NK-92 (cell line): ENCODE measurements around the gene RABGAP1.
"Not testable (repeated sequence)": the region's sequence is repeated elsewhere in the genome, so short reads cannot be mapped to it uniquely, and the experiment has no call there.

Experiments used
- DNase-seq: peaks from one replicate; lab custom pipeline; 2025; ENCODE audit not compliant: unreplicated experiment; lab: John Stamatoyannopoulos, UW

The RABGAP1 gene

GRCh38 chr9:122940749-122941581 is at the start of gene RABGAP1:
TSS of gene RABGAP1 (plus strand) at chr9:122941020. CDS start at chr9:122957060, 16,040 bp downstream.
- DNase-seq, result peak; percentile 89

- DNase-seq, result no peak
Observed at GRCh38 chr9:122897969-122898368, 42.9 kb upstream of the RABGAP1 start.

GRCh38 chr9:122900791-122901190 is 40.0 kb upstream of the RABGAP1 start:
- no peak for DNase-seq

GRCh38 chr9:122904466-122904822 is 36.4 kb upstream of the RABGAP1 start:
- DNase-seq, result no peak

- DNase-seq, result peak; percentile 89
Observed at GRCh38 chr9:122904823-122905710, 35.8 kb upstream of the RABGAP1 start, which contains the start of gene RC3H2. TSS of gene RC3H2 (minus strand) at chr9:122905359. CDS start at chr9:122897509, 7,850 bp downstream.

- not testable (repeated sequence) for DNase-seq
Observed at GRCh38 chr9:122906122-122906521, 34.7 kb upstream of the RABGAP1 start.

- no peak for DNase-seq
Observed at GRCh38 chr9:122912671-122912963, 28.2 kb upstream of the RABGAP1 start.

GRCh38 chr9:122912964-122913673 is 27.7 kb upstream of the RABGAP1 start, which contains the start of gene ZBTB6:
TSS of gene ZBTB6 (minus strand) at chr9:122913323. CDS start at chr9:122912072, 1,251 bp downstream.
- no peak for DNase-seq

GRCh38 chr9:122918310-122918709 is 22.5 kb upstream of the RABGAP1 start:
- no peak for DNase-seq

- no peak for DNase-seq
Observed at GRCh38 chr9:122922713-122923112, 18.1 kb upstream of the RABGAP1 start.

- DNase-seq, result no peak
Observed at GRCh38 chr9:122923947-122924346, 16.9 kb upstream of the RABGAP1 start.

GRCh38 chr9:122929796-122930354 is 10.9 kb upstream of the RABGAP1 start:
- DNase-seq, result no peak

GRCh38 chr9:122930541-122931225 is 10.1 kb upstream of the RABGAP1 start:
- DNase-seq, result no peak

GRCh38 chr9:122931226-122932121 is 9.3 kb upstream of the RABGAP1 start, which contains the start of gene ZBTB26:
TSS of gene ZBTB26 (minus strand) at chr9:122931512. CDS start at chr9:122919934, 11,578 bp downstream.
- DNase-seq, result peak; percentile 65

- DNase-seq, result no peak
Observed at GRCh38 chr9:122936464-122936863, 4.4 kb upstream of the RABGAP1 start.

- DNase-seq, result no peak
Observed at GRCh38 chr9:122936883-122937282, 3.9 kb upstream of the RABGAP1 start.

- DNase-seq, result no peak
Observed at GRCh38 chr9:122939601-122940000, 1.2 kb upstream of the RABGAP1 start.

GRCh38 chr9:122940454-122940748 is 419 bp upstream of the RABGAP1 start:
- DNase-seq, result no peak

- no peak for DNase-seq
Observed at GRCh38 chr9:122941582-122942234, 888 bp downstream of the RABGAP1 start.
